WTC11 (cell line): Measurements from ENCODE around the gene NAALADL2. TPM values are rescaled to one million over a fixed set of nuclear protein-coding genes. Genes with fewer than 3 reads are reported as not detected.

Source experiments
- ATAC-seq: fragments of 200-7000 bp; cut with Tn5 transposase; 2 replicates; pipeline ENCODE4 v1.10.0; 2021; ENCODE audit warnings: mild to moderate bottlenecking, moderate library complexity
- CTCF ChIA-PET: fragments of 300-600 bp; sonication (Branson Sonifier 250); formaldehyde crosslinking; loops from one replicate; lab custom pipeline; 2021; ENCODE audit warnings: antibody characterized with exemption; lab: Charles Lee
- POLR2A ChIA-PET: fragments of 350-600 bp; sonication (Branson Sonifier 250); formaldehyde crosslinking; loops from one replicate; lab custom pipeline; 2021; ENCODE audit warnings: antibody characterized with exemption; lab: Charles Lee
- DNase-seq: peaks from one replicate; pipeline ENCODE4 v3.0.0; 2021; ENCODE audit warnings: low spot score
- H3K27ac Mint-ChIP-seq: 2 replicates; pipeline ENCODE4 v1.8.0; 2021; ENCODE audit warnings: mixed read lengths
- H3K27me3 Mint-ChIP-seq: 2 replicates; pipeline ENCODE4 v1.8.0; 2021; ENCODE audit warnings: low read depth, mild to moderate bottlenecking, moderate library complexity, mixed read lengths
- H3K36me3 Mint-ChIP-seq: 2 replicates; pipeline ENCODE4 v1.8.0; 2021; ENCODE audit warnings: mixed read lengths
- H3K4me1 Mint-ChIP-seq: 2 replicates; pipeline ENCODE4 v1.8.0; 2022; ENCODE audit warnings: mixed read lengths
- H3K4me3 Mint-ChIP-seq: 2 replicates; pipeline ENCODE4 v1.8.0; 2021; ENCODE audit warnings: mild to moderate bottlenecking, moderate library complexity, mixed read lengths
- H3K9me3 Mint-ChIP-seq: 2 replicates; pipeline ENCODE4 v1.8.0; 2021; ENCODE audit warnings: mixed read lengths
- ATF1 ChIP-seq: sonication (generic); formaldehyde crosslinking; IDR thresholded peaks from 2 replicates; pipeline ENCODE4 v1.8.1; 2023; ENCODE audit warnings: mild to moderate bottlenecking, moderate library complexity, missing genetic modification reagents
- ETV6 ChIP-seq: sonication (generic); formaldehyde crosslinking; IDR thresholded peaks from 2 replicates; pipeline ENCODE4 v1.8.1; 2022; ENCODE audit warnings: mild to moderate bottlenecking, missing genetic modification reagents
- FOXP1 ChIP-seq: sonication (generic); formaldehyde crosslinking; IDR thresholded peaks from 2 replicates; pipeline ENCODE4 v1.8.0; 2022; ENCODE audit warnings: missing genetic modification reagents, mild to moderate bottlenecking, moderate library complexity, borderline replicate concordance
- HMGA2 ChIP-seq: fragments of 250-450 bp; sonication (Bioruptor Pico); IDR thresholded peaks from 2 replicates; pipeline ENCODE4 v1.4.0; 2021; ENCODE audit warnings: mild to moderate bottlenecking, moderate library complexity
- JAZF1 ChIP-seq: fragments of 250-450 bp; sonication (Bioruptor Pico); IDR thresholded peaks from 2 replicates; pipeline ENCODE4 v1.9.0; 2021; ENCODE audit warnings: moderate library complexity, mild to moderate bottlenecking, inconsistent platforms
- KAT7 ChIP-seq: sonication (generic); formaldehyde crosslinking; IDR thresholded peaks from 2 replicates; pipeline ENCODE4 v1.8.1; 2023; ENCODE audit warnings: missing genetic modification reagents, mild to moderate bottlenecking, borderline replicate concordance
- NFYB ChIP-seq: sonication (generic); formaldehyde crosslinking; conservative IDR thresholded peaks from 2 replicates; pipeline ENCODE4 v1.8.0; 2022; ENCODE audit warnings: low read depth, missing genetic modification reagents
- NR1H2 ChIP-seq: sonication (generic); formaldehyde crosslinking; IDR thresholded peaks from 2 replicates; pipeline ENCODE4 v1.9.0; 2021; ENCODE audit warnings: mild to moderate bottlenecking, moderate library complexity, missing genetic modification reagents
- NR3C1 ChIP-seq: sonication (generic); formaldehyde crosslinking; conservative IDR thresholded peaks from 2 replicates; pipeline ENCODE4 v1.8.1; 2023; ENCODE audit warnings: low read depth, mild to moderate bottlenecking, missing genetic modification reagents
- PRDM15 ChIP-seq: sonication (generic); formaldehyde crosslinking; IDR thresholded peaks from 2 replicates; pipeline ENCODE4 v1.8.0; 2022; ENCODE audit warnings: missing genetic modification reagents
- PRRX2 ChIP-seq: fragments of 250-450 bp; sonication (Bioruptor Pico); IDR thresholded peaks from 2 replicates; pipeline ENCODE4 v1.8.0; 2021; ENCODE audit warnings: mild to moderate bottlenecking
- SMAD3 ChIP-seq: sonication (generic); formaldehyde crosslinking; IDR thresholded peaks from 2 replicates; pipeline ENCODE4 v1.8.0; 2022; ENCODE audit warnings: missing genetic modification reagents, mild to moderate bottlenecking, borderline replicate concordance
- SMAD4 ChIP-seq: sonication (generic); formaldehyde crosslinking; IDR thresholded peaks from 2 replicates; pipeline ENCODE4 v1.8.0; 2022; ENCODE audit warnings: mild to moderate bottlenecking, missing genetic modification reagents
- TCF7 ChIP-seq: sonication (generic); formaldehyde crosslinking; IDR thresholded peaks from 2 replicates; pipeline ENCODE4 v1.8.0; 2022; ENCODE audit warnings: mild to moderate bottlenecking, low read depth, missing genetic modification reagents, moderate library complexity
- TEAD4 ChIP-seq: sonication (generic); formaldehyde crosslinking; IDR thresholded peaks from 2 replicates; pipeline ENCODE4 v1.8.0; 2022; ENCODE audit warnings: mild to moderate bottlenecking, missing genetic modification reagents
- TP53 ChIP-seq: sonication (generic); formaldehyde crosslinking; IDR thresholded peaks from 2 replicates; pipeline ENCODE4 v1.8.1; 2023; ENCODE audit warnings: mild to moderate bottlenecking, missing genetic modification reagents
- USF2 ChIP-seq: sonication (generic); formaldehyde crosslinking; IDR thresholded peaks from 2 replicates; pipeline ENCODE4 v1.8.1; 2023; ENCODE audit warnings: mild to moderate bottlenecking, missing genetic modification reagents, moderate library complexity
- ZBTB43 ChIP-seq: sonication (generic); formaldehyde crosslinking; IDR thresholded peaks from 2 replicates; pipeline ENCODE4 v1.8.1; 2023; ENCODE audit warnings: mild to moderate bottlenecking, missing genetic modification reagents
- ZMAT4 ChIP-seq: fragments of 250-450 bp; sonication (Bioruptor Pico); IDR thresholded peaks from 2 replicates; pipeline ENCODE4 v1.9.0; 2021; ENCODE audit warnings: mild to moderate bottlenecking
- ZNF219 ChIP-seq: sonication (generic); formaldehyde crosslinking; IDR thresholded peaks from 2 replicates; pipeline ENCODE4 v1.8.0; 2023; ENCODE audit warnings: missing genetic modification reagents, mild to moderate bottlenecking, borderline replicate concordance
- ZNF263 ChIP-seq: sonication (generic); formaldehyde crosslinking; IDR thresholded peaks from 2 replicates; pipeline ENCODE4 v1.8.1; 2022; ENCODE audit warnings: low read depth, mild to moderate bottlenecking, moderate library complexity, missing genetic modification reagents
- total RNA-seq: library from RNA; stranded (reverse); gene quantifications from 3 replicates; pipeline ENCODE4 v1.2.3, GENCODE V29; 2021
- TF ChIP-seq, protein P1 (sequence below): sonication (generic); formaldehyde crosslinking; IDR thresholded peaks from 2 replicates; pipeline ENCODE4 v1.8.1; 2022; ENCODE audit warnings: low read depth, missing genetic modification reagents, borderline replicate concordance
- TF ChIP-seq, protein P2 (sequence below): sonication (generic); formaldehyde crosslinking; IDR thresholded peaks from 2 replicates; pipeline ENCODE4 v1.8.1; 2023; ENCODE audit warnings: mild to moderate bottlenecking, moderate library complexity, missing genetic modification reagents
- TF ChIP-seq, protein P3 (sequence below): sonication (generic); formaldehyde crosslinking; IDR thresholded peaks from 2 replicates; pipeline ENCODE4 v1.8.1; 2023; ENCODE audit warnings: mild to moderate bottlenecking, missing genetic modification reagents, moderate library complexity
- TF ChIP-seq, protein P4 (sequence below): fragments of 250-450 bp; sonication (Bioruptor Pico); IDR thresholded peaks from 2 replicates; pipeline ENCODE4 v1.9.0; 2021; ENCODE audit warnings: moderate library complexity, mild to moderate bottlenecking, inconsistent platforms, borderline replicate concordance

The NAALADL2 gene
- total RNA-seq, 1 experiment from 2014 or later, result 1.2 TPM

GRCh38 chr3:175692256-175692655 is 833.1 kb downstream of the NAALADL2 start:
- H3K4me1 Mint-ChIP-seq, result peaks cover 8% of the 10 kb centered on the region; the same call in 1 of the 2 replicates
- POLR2A ChIA-PET, result no interaction called here
- 0 out of 2 replicates have a peak, but pooled peaks cover 7% of the 10 kb centered on the region for H3K9me3 Mint-ChIP-seq
- H3K4me3 Mint-ChIP-seq, result no peak overlapping the region
- H3K36me3 Mint-ChIP-seq, result no peaks in the 10 kb centered on the region
- TF ChIP-seq SMAD3 (CRISPR knock-in tag) (no peak), ATF1 (CRISPR knock-in tag) (no peak), NR1H2 (CRISPR knock-in tag) (no peak), ZNF263 (CRISPR knock-in tag) (no peak), ZMAT4 (CRISPR knock-in tag) (no peak)
- TF ChIP-seq, all 79 proteins: peak for 0
- Mint-ChIP-seq H3K27ac (no peak overlapping the region), H3K27me3 (no peaks in the 10 kb centered on the region)
- no peak for ATAC-seq
- no peak for DNase-seq
- CTCF ChIA-PET, result no interaction called here

DNA sequence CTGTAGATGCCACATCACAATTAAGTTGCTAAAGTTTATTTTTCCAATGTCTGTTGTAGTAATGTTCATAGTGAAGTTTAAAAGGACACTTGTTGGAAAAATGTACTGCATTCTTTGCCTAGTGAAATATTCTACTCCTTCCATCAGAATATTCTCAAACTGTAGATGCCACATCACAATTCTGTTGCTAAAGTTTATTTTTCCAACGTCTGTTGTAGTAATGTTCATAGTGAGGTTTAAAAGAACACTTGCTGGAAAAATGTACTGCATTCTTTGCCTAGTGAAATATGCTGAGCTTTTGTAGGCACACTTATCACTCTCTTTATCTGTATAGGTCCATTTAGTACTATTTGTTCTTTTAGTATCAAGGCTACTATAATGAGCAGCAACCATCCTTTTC is 836.1 kb downstream of the NAALADL2 start:
- POLR2A ChIA-PET, result no interaction called here
- Mint-ChIP-seq H3K27ac (no peak overlapping the region), H3K4me1 (no peaks in the 10 kb centered on the region), H3K27me3 (no peaks in the 10 kb centered on the region), H3K36me3 (no peaks in the 10 kb centered on the region), H3K4me3 (no peak overlapping the region), H3K9me3 (0 out of 2 replicates have a peak, but pooled peaks cover 7% of the 10 kb centered on the region)
- DNase-seq (no peak), ATAC-seq (no peak)
- no peak for TF ChIP-seq PRDM15 (CRISPR knock-in tag)
- TF ChIP-seq TP53 (CRISPR knock-in tag), result no peak
- TF ChIP-seq TEAD4 (CRISPR knock-in tag), result no peak
- no peak for TF ChIP-seq ETV6 (CRISPR knock-in tag)
- no peak for TF ChIP-seq TCF7 (CRISPR knock-in tag)
- no peak for TF ChIP-seq NR3C1 (CRISPR knock-in tag)
- no peak for TF ChIP-seq HMGA2 (CRISPR knock-in tag)
- no peak for TF ChIP-seq SMAD4
- TF ChIP-seq KAT7 (CRISPR knock-in tag), result no peak
- no peak for TF ChIP-seq USF2 (CRISPR knock-in tag)
- TF ChIP-seq, protein P1, sequence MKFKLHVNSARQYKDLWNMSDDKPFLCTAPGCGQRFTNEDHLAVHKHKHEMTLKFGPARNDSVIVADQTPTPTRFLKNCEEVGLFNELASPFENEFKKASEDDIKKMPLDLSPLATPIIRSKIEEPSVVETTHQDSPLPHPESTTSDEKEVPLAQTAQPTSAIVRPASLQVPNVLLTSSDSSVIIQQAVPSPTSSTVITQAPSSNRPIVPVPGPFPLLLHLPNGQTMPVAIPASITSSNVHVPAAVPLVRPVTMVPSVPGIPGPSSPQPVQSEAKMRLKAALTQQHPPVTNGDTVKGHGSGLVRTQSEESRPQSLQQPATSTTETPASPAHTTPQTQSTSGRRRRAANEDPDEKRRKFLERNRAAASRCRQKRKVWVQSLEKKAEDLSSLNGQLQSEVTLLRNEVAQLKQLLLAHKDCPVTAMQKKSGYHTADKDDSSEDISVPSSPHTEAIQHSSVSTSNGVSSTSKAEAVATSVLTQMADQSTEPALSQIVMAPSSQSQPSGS, result no peak
- TF ChIP-seq JAZF1 (CRISPR knock-in tag), result no peak
- TF ChIP-seq FOXP1 (CRISPR knock-in tag), result no peak
- TF ChIP-seq, protein P2, sequence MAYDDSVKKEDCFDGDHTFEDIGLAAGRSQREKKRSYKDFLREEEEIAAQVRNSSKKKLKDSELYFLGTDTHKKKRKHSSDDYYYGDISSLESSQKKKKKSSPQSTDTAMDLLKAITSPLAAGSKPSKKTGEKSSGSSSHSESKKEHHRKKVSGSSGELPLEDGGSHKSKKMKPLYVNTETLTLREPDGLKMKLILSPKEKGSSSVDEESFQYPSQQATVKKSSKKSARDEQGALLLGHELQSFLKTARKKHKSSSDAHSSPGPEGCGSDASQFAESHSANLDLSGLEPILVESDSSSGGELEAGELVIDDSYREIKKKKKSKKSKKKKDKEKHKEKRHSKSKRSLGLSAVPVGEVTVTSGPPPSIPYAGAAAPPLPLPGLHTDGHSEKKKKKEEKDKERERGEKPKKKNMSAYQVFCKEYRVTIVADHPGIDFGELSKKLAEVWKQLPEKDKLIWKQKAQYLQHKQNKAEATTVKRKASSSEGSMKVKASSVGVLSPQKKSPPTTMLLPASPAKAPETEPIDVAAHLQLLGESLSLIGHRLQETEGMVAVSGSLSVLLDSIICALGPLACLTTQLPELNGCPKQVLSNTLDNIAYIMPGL, result no peak
- TF ChIP-seq PRRX2 (CRISPR knock-in tag), result no peak
- TF ChIP-seq, protein P3, sequence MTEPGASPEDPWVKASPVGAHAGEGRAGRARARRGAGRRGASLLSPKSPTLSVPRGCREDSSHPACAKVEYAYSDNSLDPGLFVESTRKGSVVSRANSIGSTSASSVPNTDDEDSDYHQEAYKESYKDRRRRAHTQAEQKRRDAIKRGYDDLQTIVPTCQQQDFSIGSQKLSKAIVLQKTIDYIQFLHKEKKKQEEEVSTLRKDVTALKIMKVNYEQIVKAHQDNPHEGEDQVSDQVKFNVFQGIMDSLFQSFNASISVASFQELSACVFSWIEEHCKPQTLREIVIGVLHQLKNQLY, result no peak
- no peak for TF ChIP-seq ZNF219
- TF ChIP-seq, protein P4, sequence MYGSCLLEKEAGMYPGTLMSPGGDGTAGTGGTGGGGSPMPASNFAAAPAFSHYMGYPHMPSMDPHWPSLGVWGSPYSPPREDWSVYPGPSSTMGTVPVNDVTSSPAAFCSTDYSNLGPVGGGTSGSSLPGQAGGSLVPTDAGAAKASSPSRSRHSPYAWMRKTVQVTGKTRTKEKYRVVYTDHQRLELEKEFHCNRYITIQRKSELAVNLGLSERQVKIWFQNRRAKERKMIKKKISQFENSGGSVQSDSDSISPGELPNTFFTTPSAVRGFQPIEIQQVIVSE (CRISPR knock-in tag), result no peak
- no peak for TF ChIP-seq NFYB (CRISPR knock-in tag)
- TF ChIP-seq ZBTB43 (CRISPR knock-in tag), result no peak
- CTCF ChIA-PET, result no interaction called here
